ENCODE results near the gene PRKCQ.

DNA sequence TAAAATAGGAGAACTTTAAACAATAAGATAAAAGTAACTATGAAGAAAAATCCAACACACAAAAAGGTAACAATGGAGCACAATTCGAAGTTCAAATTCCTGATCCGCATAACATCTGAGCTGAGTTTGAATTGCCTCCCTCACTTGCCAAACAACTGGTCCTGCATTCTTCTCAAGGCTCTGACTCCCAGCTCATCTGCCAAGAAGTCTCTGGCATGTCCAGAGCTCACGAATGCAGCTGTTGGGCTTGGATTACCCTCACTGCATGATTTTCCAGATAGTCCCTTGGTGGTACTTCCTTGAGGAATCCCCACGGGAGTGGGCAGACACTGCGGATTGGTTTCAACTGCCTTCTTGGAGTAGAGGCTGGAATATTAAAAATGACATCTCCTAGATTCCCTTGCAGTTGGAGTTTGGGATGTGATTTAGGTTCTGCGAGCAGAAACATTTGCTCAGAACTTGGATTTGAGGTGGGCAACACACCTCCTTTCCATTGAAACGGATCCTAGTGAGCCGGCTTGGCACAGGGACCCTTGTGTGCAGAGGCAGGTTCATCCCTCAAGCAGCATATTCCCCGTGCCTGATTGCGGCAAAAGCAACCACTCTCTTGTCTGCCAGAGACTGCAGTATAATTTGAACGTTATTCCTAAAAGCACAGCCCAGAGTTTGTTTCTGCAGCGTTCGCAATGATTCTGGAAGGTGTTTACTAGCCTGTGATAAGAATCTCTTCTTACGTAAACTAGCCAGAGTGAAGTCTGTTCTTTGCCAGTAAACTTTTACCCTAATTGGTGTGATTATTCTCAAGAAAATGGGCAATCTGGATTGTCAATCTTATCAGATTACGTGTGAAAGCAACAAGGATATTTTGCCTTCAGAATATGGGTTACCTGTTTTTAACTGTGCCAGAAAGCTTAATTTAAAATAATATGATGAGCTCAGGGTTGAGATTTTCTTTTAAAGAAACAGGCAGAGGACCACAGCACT lies 23.4 kb upstream of the PRKCQ start:
- TF ChIP-seq, protein P1, sequence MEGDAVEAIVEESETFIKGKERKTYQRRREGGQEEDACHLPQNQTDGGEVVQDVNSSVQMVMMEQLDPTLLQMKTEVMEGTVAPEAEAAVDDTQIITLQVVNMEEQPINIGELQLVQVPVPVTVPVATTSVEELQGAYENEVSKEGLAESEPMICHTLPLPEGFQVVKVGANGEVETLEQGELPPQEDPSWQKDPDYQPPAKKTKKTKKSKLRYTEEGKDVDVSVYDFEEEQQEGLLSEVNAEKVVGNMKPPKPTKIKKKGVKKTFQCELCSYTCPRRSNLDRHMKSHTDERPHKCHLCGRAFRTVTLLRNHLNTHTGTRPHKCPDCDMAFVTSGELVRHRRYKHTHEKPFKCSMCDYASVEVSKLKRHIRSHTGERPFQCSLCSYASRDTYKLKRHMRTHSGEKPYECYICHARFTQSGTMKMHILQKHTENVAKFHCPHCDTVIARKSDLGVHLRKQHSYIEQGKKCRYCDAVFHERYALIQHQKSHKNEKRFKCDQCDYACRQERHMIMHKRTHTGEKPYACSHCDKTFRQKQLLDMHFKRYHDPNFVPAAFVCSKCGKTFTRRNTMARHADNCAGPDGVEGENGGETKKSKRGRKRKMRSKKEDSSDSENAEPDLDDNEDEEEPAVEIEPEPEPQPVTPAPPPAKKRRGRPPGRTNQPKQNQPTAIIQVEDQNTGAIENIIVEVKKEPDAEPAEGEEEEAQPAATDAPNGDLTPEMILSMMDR (conservative IDR thresholded peaks at IDR 0.05; ENCODE audit: low read depth, low read length), result no peak
- TF ChIP-seq, protein P2, sequence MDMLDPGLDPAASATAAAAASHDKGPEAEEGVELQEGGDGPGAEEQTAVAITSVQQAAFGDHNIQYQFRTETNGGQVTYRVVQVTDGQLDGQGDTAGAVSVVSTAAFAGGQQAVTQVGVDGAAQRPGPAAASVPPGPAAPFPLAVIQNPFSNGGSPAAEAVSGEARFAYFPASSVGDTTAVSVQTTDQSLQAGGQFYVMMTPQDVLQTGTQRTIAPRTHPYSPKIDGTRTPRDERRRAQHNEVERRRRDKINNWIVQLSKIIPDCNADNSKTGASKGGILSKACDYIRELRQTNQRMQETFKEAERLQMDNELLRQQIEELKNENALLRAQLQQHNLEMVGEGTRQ (IDR thresholded peaks at IDR 0.05; ENCODE audit: low read depth, low read length), result no peak
- no peak for TF ChIP-seq FOS (IDR thresholded peaks at IDR 0.05; ENCODE audit: low read depth, low read length)
